ENCODE measurements around the gene SYT11. TPM values are rescaled to one million over a fixed set of nuclear protein-coding genes. Genes with fewer than 3 reads are reported as not detected.

Gene SYT11
- total and polyA plus RNA-seq, 2 of the 8 experiments (the other 6 are each of a cell fraction or from before 2014, with no cell fraction given), result 7.2 to 9.6 TPM

DNA sequence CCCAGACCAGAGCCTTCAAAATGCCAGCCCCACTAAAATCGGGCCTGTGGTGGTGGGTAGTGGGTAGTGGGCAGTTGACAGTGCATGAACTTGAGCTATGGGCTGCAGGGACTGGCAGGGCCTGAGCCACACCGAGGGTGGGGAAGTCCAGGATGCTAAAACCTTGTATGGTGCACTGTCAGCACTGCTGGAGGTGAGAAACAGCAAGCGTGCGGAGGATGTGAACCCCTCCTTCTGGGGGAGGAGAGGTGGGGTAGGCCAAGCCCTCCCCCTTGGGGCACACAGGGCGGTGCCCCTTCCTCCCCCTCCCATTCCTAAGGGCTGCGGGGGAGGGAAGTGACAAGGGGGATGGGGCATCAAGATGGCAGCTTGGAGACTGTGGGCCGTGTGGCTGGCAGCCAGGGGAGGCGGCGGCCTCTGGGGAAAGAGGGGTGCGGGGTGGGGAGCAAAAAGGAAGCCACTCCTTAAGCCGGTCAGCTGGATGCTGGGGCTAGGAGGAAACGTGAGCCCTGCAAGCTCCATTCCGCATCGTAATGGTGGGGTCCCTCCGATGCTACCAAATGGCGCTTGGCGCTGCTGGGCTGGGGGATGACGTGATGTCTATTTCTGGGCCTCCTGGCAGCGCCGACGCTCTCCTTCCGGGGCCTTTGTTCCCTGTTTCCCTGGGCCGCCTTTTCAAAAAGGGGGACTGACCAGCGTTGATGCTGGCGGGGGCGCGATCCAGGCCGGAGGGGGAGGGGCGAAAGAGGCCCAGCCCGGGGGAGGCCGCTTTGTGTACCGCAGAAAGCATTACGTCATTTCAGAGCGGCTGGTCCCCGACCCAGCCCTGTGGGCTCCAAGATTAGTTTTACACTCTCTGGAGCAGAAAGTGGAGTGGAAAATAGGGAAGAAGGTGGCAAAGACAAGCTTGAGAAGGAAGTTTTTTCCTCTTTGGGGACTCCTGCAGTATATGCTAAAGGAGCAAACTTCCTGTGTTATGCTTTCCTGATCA is 809 bp downstream of the SYT11 start (continued):
- TF ChIP-seq SP4 (IDR thresholded peaks at IDR 0.05; ENCODE audit: low read length) (no peak), POLR2A (IDR thresholded peaks at IDR 0.05; ENCODE audit: control extremely low read depth in 1 of 2, low read depth in 2 of 2, low read length in 2 of 2) (peak; percentile 61 to 84), KDM4A (IDR thresholded peaks at IDR 0.05; ENCODE audit: low read depth, low read length, severe bottlenecking) (peak; percentile 76), HDAC2 (IDR thresholded peaks at IDR 0.05; ENCODE audit: borderline replicate concordance in 1 of 2, low read depth in 2 of 2, low read length in 2 of 2) (no peak), RXRA (IDR thresholded peaks at IDR 0.05; ENCODE audit: insufficient read depth, low read depth, low read length) (no peak)
- TF ChIP-seq, protein P1, sequence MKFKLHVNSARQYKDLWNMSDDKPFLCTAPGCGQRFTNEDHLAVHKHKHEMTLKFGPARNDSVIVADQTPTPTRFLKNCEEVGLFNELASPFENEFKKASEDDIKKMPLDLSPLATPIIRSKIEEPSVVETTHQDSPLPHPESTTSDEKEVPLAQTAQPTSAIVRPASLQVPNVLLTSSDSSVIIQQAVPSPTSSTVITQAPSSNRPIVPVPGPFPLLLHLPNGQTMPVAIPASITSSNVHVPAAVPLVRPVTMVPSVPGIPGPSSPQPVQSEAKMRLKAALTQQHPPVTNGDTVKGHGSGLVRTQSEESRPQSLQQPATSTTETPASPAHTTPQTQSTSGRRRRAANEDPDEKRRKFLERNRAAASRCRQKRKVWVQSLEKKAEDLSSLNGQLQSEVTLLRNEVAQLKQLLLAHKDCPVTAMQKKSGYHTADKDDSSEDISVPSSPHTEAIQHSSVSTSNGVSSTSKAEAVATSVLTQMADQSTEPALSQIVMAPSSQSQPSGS (IDR thresholded peaks at IDR 0.05; ENCODE audit: low read length), result peak; percentile 98
- TF ChIP-seq, protein P2, sequence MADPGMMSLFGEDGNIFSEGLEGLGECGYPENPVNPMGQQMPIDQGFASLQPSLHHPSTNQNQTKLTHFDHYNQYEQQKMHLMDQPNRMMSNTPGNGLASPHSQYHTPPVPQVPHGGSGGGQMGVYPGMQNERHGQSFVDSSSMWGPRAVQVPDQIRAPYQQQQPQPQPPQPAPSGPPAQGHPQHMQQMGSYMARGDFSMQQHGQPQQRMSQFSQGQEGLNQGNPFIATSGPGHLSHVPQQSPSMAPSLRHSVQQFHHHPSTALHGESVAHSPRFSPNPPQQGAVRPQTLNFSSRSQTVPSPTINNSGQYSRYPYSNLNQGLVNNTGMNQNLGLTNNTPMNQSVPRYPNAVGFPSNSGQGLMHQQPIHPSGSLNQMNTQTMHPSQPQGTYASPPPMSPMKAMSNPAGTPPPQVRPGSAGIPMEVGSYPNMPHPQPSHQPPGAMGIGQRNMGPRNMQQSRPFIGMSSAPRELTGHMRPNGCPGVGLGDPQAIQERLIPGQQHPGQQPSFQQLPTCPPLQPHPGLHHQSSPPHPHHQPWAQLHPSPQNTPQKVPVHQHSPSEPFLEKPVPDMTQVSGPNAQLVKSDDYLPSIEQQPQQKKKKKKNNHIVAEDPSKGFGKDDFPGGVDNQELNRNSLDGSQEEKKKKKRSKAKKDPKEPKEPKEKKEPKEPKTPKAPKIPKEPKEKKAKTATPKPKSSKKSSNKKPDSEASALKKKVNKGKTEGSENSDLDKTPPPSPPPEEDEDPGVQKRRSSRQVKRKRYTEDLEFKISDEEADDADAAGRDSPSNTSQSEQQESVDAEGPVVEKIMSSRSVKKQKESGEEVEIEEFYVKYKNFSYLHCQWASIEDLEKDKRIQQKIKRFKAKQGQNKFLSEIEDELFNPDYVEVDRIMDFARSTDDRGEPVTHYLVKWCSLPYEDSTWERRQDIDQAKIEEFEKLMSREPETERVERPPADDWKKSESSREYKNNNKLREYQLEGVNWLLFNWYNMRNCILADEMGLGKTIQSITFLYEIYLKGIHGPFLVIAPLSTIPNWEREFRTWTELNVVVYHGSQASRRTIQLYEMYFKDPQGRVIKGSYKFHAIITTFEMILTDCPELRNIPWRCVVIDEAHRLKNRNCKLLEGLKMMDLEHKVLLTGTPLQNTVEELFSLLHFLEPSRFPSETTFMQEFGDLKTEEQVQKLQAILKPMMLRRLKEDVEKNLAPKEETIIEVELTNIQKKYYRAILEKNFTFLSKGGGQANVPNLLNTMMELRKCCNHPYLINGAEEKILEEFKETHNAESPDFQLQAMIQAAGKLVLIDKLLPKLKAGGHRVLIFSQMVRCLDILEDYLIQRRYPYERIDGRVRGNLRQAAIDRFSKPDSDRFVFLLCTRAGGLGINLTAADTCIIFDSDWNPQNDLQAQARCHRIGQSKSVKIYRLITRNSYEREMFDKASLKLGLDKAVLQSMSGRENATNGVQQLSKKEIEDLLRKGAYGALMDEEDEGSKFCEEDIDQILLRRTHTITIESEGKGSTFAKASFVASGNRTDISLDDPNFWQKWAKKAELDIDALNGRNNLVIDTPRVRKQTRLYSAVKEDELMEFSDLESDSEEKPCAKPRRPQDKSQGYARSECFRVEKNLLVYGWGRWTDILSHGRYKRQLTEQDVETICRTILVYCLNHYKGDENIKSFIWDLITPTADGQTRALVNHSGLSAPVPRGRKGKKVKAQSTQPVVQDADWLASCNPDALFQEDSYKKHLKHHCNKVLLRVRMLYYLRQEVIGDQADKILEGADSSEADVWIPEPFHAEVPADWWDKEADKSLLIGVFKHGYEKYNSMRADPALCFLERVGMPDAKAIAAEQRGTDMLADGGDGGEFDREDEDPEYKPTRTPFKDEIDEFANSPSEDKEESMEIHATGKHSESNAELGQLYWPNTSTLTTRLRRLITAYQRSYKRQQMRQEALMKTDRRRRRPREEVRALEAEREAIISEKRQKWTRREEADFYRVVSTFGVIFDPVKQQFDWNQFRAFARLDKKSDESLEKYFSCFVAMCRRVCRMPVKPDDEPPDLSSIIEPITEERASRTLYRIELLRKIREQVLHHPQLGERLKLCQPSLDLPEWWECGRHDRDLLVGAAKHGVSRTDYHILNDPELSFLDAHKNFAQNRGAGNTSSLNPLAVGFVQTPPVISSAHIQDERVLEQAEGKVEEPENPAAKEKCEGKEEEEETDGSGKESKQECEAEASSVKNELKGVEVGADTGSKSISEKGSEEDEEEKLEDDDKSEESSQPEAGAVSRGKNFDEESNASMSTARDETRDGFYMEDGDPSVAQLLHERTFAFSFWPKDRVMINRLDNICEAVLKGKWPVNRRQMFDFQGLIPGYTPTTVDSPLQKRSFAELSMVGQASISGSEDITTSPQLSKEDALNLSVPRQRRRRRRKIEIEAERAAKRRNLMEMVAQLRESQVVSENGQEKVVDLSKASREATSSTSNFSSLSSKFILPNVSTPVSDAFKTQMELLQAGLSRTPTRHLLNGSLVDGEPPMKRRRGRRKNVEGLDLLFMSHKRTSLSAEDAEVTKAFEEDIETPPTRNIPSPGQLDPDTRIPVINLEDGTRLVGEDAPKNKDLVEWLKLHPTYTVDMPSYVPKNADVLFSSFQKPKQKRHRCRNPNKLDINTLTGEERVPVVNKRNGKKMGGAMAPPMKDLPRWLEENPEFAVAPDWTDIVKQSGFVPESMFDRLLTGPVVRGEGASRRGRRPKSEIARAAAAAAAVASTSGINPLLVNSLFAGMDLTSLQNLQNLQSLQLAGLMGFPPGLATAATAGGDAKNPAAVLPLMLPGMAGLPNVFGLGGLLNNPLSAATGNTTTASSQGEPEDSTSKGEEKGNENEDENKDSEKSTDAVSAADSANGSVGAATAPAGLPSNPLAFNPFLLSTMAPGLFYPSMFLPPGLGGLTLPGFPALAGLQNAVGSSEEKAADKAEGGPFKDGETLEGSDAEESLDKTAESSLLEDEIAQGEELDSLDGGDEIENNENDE (IDR thresholded peaks at IDR 0.05; ENCODE audit: insufficient replicate concordance, low read length), result no peak
